WTC11 (cell line): Measurements from ENCODE around the gene CDC45. TPM values are rescaled to one million over a fixed set of nuclear protein-coding genes. Genes with fewer than 3 reads are reported as not detected.

ENCODE experiments used
- ATAC-seq: fragments of 200-7000 bp; cut with Tn5 transposase; 2 replicates; pipeline ENCODE4 v1.10.0; 2021; ENCODE audit warnings: mild to moderate bottlenecking, moderate library complexity
- CTCF ChIA-PET: fragments of 300-600 bp; sonication (Branson Sonifier 250); formaldehyde crosslinking; loops from one replicate; lab custom pipeline; 2021; ENCODE audit warnings: antibody characterized with exemption; lab: Charles Lee
- POLR2A ChIA-PET: fragments of 350-600 bp; sonication (Branson Sonifier 250); formaldehyde crosslinking; loops from one replicate; lab custom pipeline; 2021; ENCODE audit warnings: antibody characterized with exemption; lab: Charles Lee
- DNase-seq: peaks from one replicate; pipeline ENCODE4 v3.0.0; 2021; ENCODE audit warnings: low spot score
- H3K27ac Mint-ChIP-seq: 2 replicates; pipeline ENCODE4 v1.8.0; 2021; ENCODE audit warnings: mixed read lengths
- H3K27me3 Mint-ChIP-seq: 2 replicates; pipeline ENCODE4 v1.8.0; 2021; ENCODE audit warnings: low read depth, mild to moderate bottlenecking, moderate library complexity, mixed read lengths
- H3K36me3 Mint-ChIP-seq: 2 replicates; pipeline ENCODE4 v1.8.0; 2021; ENCODE audit warnings: mixed read lengths
- H3K4me1 Mint-ChIP-seq: 2 replicates; pipeline ENCODE4 v1.8.0; 2022; ENCODE audit warnings: mixed read lengths
- H3K4me3 Mint-ChIP-seq: 2 replicates; pipeline ENCODE4 v1.8.0; 2021; ENCODE audit warnings: mild to moderate bottlenecking, moderate library complexity, mixed read lengths
- H3K9me3 Mint-ChIP-seq: 2 replicates; pipeline ENCODE4 v1.8.0; 2021; ENCODE audit warnings: mixed read lengths
- AR ChIP-seq: fragments of 250-450 bp; sonication (Bioruptor Pico); IDR thresholded peaks from 2 replicates; pipeline ENCODE4 v1.9.0; 2021; ENCODE audit warnings: mild to moderate bottlenecking
- CDX4 ChIP-seq: fragments of 250-450 bp; sonication (Bioruptor Pico); IDR thresholded peaks from 2 replicates; pipeline ENCODE4 v1.9.0; 2021; ENCODE audit warnings: moderate library complexity, mild to moderate bottlenecking, inconsistent platforms, borderline replicate concordance
- HMGA2 ChIP-seq: fragments of 250-450 bp; sonication (Bioruptor Pico); IDR thresholded peaks from 2 replicates; pipeline ENCODE4 v1.4.0; 2021; ENCODE audit warnings: mild to moderate bottlenecking, moderate library complexity
- KAT7 ChIP-seq: sonication (generic); formaldehyde crosslinking; IDR thresholded peaks from 2 replicates; pipeline ENCODE4 v1.8.1; 2023; ENCODE audit warnings: missing genetic modification reagents, mild to moderate bottlenecking, borderline replicate concordance
- MAX ChIP-seq: sonication (generic); formaldehyde crosslinking; IDR thresholded peaks from 2 replicates; pipeline ENCODE4 v1.8.0; 2022; ENCODE audit warnings: mild to moderate bottlenecking, missing genetic modification reagents
- MXD4 ChIP-seq: fragments of 250-450 bp; sonication (Bioruptor Pico); IDR thresholded peaks from 2 replicates; pipeline ENCODE4 v1.8.0; 2021; ENCODE audit warnings: mild to moderate bottlenecking, moderate library complexity, borderline replicate concordance
- MYBL2 ChIP-seq: sonication (generic); formaldehyde crosslinking; IDR thresholded peaks from 2 replicates; pipeline ENCODE4 v1.8.1; 2023; ENCODE audit warnings: mild to moderate bottlenecking, moderate library complexity, missing genetic modification reagents
- PRRX2 ChIP-seq: fragments of 250-450 bp; sonication (Bioruptor Pico); IDR thresholded peaks from 2 replicates; pipeline ENCODE4 v1.8.0; 2021; ENCODE audit warnings: mild to moderate bottlenecking
- SMAD4 ChIP-seq: sonication (generic); formaldehyde crosslinking; IDR thresholded peaks from 2 replicates; pipeline ENCODE4 v1.8.0; 2022; ENCODE audit warnings: mild to moderate bottlenecking, missing genetic modification reagents
- SOX15 ChIP-seq: fragments of 250-450 bp; sonication (Bioruptor Pico); IDR thresholded peaks from 2 replicates; pipeline ENCODE4 v1.9.0; 2021; ENCODE audit warnings: mild to moderate bottlenecking
- TCF7 ChIP-seq: sonication (generic); formaldehyde crosslinking; IDR thresholded peaks from 2 replicates; pipeline ENCODE4 v1.8.0; 2022; ENCODE audit warnings: mild to moderate bottlenecking, low read depth, missing genetic modification reagents, moderate library complexity
- ZBTB43 ChIP-seq: sonication (generic); formaldehyde crosslinking; IDR thresholded peaks from 2 replicates; pipeline ENCODE4 v1.8.1; 2023; ENCODE audit warnings: mild to moderate bottlenecking, missing genetic modification reagents
- ZNF396 ChIP-seq: fragments of 250-450 bp; sonication (Bioruptor Pico); IDR thresholded peaks from 2 replicates; pipeline ENCODE4 v1.8.0; 2021; ENCODE audit warnings: mild to moderate bottlenecking, moderate library complexity, borderline replicate concordance
- ZNF416 ChIP-seq: fragments of 250-450 bp; sonication (Bioruptor Pico); IDR thresholded peaks from 2 replicates; pipeline ENCODE4 v1.9.0; 2021; ENCODE audit warnings: mild to moderate bottlenecking, inconsistent platforms
- ZNF512 ChIP-seq: sonication (generic); formaldehyde crosslinking; IDR thresholded peaks from 2 replicates; pipeline ENCODE4 v1.8.1; 2022; ENCODE audit warnings: missing genetic modification reagents, borderline replicate concordance
- total RNA-seq: library from RNA; stranded (reverse); gene quantifications from 3 replicates; pipeline ENCODE4 v1.2.3, GENCODE V29; 2021
- TF ChIP-seq, protein P1 (sequence below): sonication (generic); formaldehyde crosslinking; conservative IDR thresholded peaks from 2 replicates; pipeline ENCODE4 v1.8.1; 2022; ENCODE audit warnings: mild to moderate bottlenecking, missing genetic modification reagents
- TF ChIP-seq, protein P2 (sequence below): fragments of 250-450 bp; sonication (Bioruptor Pico); IDR thresholded peaks from 2 replicates; pipeline ENCODE4 v1.8.0; 2021; ENCODE audit warnings: mild to moderate bottlenecking
- TF ChIP-seq, protein P3 (sequence below): sonication (generic); formaldehyde crosslinking; IDR thresholded peaks from 2 replicates; pipeline ENCODE4 v1.8.0; 2023; ENCODE audit warnings: mild to moderate bottlenecking, missing genetic modification reagents
- TF ChIP-seq, protein P4 (sequence below): sonication (generic); formaldehyde crosslinking; IDR thresholded peaks from 2 replicates; pipeline ENCODE4 v1.8.1; 2022; ENCODE audit warnings: low read depth, mild to moderate bottlenecking, moderate library complexity, missing genetic modification reagents, borderline replicate concordance

Gene CDC45
- total RNA-seq, 1 experiment from 2014 or later = 38.1 TPM

- no peak for ATAC-seq
- no peak for DNase-seq
- Mint-ChIP-seq H3K9me3 (no peaks in the 10 kb centered on the region), H3K27ac (no peak overlapping the region; the same call in 1 of the 2 replicates), H3K36me3 (peaks cover 32% of the 10 kb centered on the region), H3K4me3 (peak overlapping the region; percentile 92), H3K4me1 (peaks cover 16% of the 10 kb centered on the region), H3K27me3 (peaks cover 8% of the 10 kb centered on the region)
- ChIA-PET CTCF (interaction anchor here (1.5 to 2.8 kb wide), 2 partner anchors 25 to 270 kb away, joined by 6 to 12 read pairs; partner anchors contain the start of gene SLC25A1), POLR2A (interaction anchor here (0.6 kb wide), 1 partner anchor 185 kb away, joined by 3 read pairs; no protein-coding TSS in a partner anchor)
- TF ChIP-seq SOX15 (CRISPR knock-in tag) (no peak), PRRX2 (CRISPR knock-in tag) (no peak), KAT7 (CRISPR knock-in tag) (no peak), ZNF416 (CRISPR knock-in tag) (no peak), SMAD4 (no peak), ZNF512 (CRISPR knock-in tag) (no peak), ZBTB43 (CRISPR knock-in tag) (no peak), HMGA2 (CRISPR knock-in tag) (no peak), MAX (no peak)
- TF ChIP-seq, protein P1, sequence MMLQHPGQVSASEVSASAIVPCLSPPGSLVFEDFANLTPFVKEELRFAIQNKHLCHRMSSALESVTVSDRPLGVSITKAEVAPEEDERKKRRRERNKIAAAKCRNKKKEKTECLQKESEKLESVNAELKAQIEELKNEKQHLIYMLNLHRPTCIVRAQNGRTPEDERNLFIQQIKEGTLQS = no peak
- TF ChIP-seq, protein P2, sequence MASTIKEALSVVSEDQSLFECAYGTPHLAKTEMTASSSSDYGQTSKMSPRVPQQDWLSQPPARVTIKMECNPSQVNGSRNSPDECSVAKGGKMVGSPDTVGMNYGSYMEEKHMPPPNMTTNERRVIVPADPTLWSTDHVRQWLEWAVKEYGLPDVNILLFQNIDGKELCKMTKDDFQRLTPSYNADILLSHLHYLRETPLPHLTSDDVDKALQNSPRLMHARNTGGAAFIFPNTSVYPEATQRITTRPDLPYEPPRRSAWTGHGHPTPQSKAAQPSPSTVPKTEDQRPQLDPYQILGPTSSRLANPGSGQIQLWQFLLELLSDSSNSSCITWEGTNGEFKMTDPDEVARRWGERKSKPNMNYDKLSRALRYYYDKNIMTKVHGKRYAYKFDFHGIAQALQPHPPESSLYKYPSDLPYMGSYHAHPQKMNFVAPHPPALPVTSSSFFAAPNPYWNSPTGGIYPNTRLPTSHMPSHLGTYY (CRISPR knock-in tag) = no peak
Measured at GRCh38 chr22:19448739-19449421, 30.8 kb upstream of the CDC45 start.

DNA sequence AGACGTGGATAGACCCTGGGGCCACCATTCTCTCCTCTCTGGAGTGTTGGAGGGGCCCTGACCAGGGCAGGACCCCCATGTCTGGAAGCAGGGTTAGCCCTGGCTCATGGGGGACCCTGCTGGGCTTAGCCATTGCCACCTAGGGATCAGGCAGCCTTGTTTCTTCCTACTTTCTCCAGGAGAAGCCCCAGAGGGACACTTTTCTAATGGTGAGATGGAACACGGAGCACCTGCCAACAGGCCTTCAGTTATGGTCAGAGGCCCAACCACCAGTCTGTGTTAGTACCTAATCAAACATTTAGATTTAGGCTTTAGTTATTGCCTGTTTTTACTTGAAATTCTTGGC, 30.3 kb upstream of the CDC45 start:
- no peak overlapping the region for H3K27ac Mint-ChIP-seq
- peaks cover 16% of the 10 kb centered on the region for H3K4me1 Mint-ChIP-seq
- no peaks in the 10 kb centered on the region for H3K9me3 Mint-ChIP-seq
- POLR2A ChIA-PET = no interaction called here
- H3K36me3 Mint-ChIP-seq = peaks cover 34% of the 10 kb centered on the region
- TF ChIP-seq, protein P3, sequence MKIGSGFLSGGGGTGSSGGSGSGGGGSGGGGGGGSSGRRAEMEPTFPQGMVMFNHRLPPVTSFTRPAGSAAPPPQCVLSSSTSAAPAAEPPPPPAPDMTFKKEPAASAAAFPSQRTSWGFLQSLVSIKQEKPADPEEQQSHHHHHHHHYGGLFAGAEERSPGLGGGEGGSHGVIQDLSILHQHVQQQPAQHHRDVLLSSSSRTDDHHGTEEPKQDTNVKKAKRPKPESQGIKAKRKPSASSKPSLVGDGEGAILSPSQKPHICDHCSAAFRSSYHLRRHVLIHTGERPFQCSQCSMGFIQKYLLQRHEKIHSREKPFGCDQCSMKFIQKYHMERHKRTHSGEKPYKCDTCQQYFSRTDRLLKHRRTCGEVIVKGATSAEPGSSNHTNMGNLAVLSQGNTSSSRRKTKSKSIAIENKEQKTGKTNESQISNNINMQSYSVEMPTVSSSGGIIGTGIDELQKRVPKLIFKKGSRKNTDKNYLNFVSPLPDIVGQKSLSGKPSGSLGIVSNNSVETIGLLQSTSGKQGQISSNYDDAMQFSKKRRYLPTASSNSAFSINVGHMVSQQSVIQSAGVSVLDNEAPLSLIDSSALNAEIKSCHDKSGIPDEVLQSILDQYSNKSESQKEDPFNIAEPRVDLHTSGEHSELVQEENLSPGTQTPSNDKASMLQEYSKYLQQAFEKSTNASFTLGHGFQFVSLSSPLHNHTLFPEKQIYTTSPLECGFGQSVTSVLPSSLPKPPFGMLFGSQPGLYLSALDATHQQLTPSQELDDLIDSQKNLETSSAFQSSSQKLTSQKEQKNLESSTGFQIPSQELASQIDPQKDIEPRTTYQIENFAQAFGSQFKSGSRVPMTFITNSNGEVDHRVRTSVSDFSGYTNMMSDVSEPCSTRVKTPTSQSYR (CRISPR knock-in tag) = no peak
- TF ChIP-seq ZNF396 = no peak
- no peak for TF ChIP-seq CDX4 (CRISPR knock-in tag)
- no peak for TF ChIP-seq MYBL2 (CRISPR knock-in tag)
- TF ChIP-seq MXD4 = no peak
- no peak for TF ChIP-seq AR (CRISPR knock-in tag)
- TF ChIP-seq, protein P4, sequence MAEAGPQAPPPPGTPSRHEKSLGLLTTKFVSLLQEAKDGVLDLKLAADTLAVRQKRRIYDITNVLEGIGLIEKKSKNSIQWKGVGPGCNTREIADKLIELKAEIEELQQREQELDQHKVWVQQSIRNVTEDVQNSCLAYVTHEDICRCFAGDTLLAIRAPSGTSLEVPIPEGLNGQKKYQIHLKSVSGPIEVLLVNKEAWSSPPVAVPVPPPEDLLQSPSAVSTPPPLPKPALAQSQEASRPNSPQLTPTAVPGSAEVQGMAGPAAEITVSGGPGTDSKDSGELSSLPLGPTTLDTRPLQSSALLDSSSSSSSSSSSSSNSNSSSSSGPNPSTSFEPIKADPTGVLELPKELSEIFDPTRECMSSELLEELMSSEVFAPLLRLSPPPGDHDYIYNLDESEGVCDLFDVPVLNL = no peak
- no peak for TF ChIP-seq TCF7 (CRISPR knock-in tag)
- no peak overlapping the region for H3K4me3 Mint-ChIP-seq
- ATAC-seq = no peak
- CTCF ChIA-PET = no interaction called here
- DNase-seq = no peak
- peaks cover 8% of the 10 kb centered on the region for H3K27me3 Mint-ChIP-seq
